HAP-1 (cell line): Measurements from ENCODE around the gene OSCAR.
A peak's percentile ranks its signal among the peaks of the same experiment; 100 is the strongest.

Source experiments
- DNase-seq, 2 experiments: peaks; one replicate each; pipeline ENCODE4 v3.0.0-alpha.2; 2016 to 2020; ENCODE audit warnings: low spot score in 2 of 2
- H3K27me3 ChIP-seq: fragments of 250-450 bp; sonication (Bioruptor Pico); 2 replicates; pipeline ENCODE4 v1.5.1; 2020; ENCODE audit warnings: low read depth, mild to moderate bottlenecking, moderate library complexity
- H3K36me3 ChIP-seq: fragments of 250-450 bp; sonication (Bioruptor Pico); replicated peaks from 2 replicates; pipeline ENCODE4 v1.5.1; 2020; ENCODE audit warnings: mild to moderate bottlenecking
- H3K4me1 ChIP-seq: fragments of 250-450 bp; sonication (Bioruptor Pico); 2 replicates; pipeline ENCODE4 v1.5.1; 2020; ENCODE audit warnings: mild to moderate bottlenecking
- H3K4me3 ChIP-seq: fragments of 250-450 bp; sonication (Bioruptor Pico); 2 replicates; pipeline ENCODE4 v1.5.1; 2020; ENCODE audit warnings: mild to moderate bottlenecking, moderate library complexity
- H3K9me3 ChIP-seq: fragments of 250-450 bp; sonication (Bioruptor Pico); 2 replicates; pipeline ENCODE4 v1.5.1; 2020; ENCODE audit warnings: mild to moderate bottlenecking, moderate library complexity
- in situ Hi-C: fragments of 300-500 bp; cut with MboI; formaldehyde crosslinking; loops from 3 replicates; pipeline ENCODE4 v1.14.3; 2020; ENCODE audit warnings: low sequenced_read_pairs, inconsistent platforms, mixed read lengths

OSCAR gene

GRCh38 chr19:54133957-54134590 lies 33.5 kb upstream of the OSCAR start:
- Histone ChIP-seq H3K4me1 (peaks cover 2% of the 10 kb centered on the region), H3K36me3 (peaks cover 17% of the 10 kb centered on the region), H3K9me3 (no peaks in the 10 kb centered on the region), H3K4me3 (no peak overlapping the region), H3K27me3 (no peaks in the 10 kb centered on the region)
- in situ Hi-C loops = no loop called here
- no peak for DNase-seq

- no peak overlapping the region for H3K4me3 ChIP-seq
- no peak for DNase-seq
- H3K4me1 ChIP-seq = peaks cover 2% of the 10 kb centered on the region
- peaks cover 12% of the 10 kb centered on the region; the same call in 1 of the 2 replicates for H3K36me3 ChIP-seq
- no peaks in the 10 kb centered on the region for H3K9me3 ChIP-seq
- H3K27me3 ChIP-seq = no peaks in the 10 kb centered on the region
- in situ Hi-C loops = no loop called here
Measured at GRCh38 chr19:54133312-54133956, 32.8 kb upstream of the OSCAR start.

GRCh38 chr19:54129617-54129996 lies 29.0 kb upstream of the OSCAR start:
- H3K9me3 ChIP-seq = no peaks in the 10 kb centered on the region
- in situ Hi-C loops = no loop called here
- no peaks in the 10 kb centered on the region for H3K27me3 ChIP-seq
- peaks cover 37% of the 10 kb centered on the region for H3K36me3 ChIP-seq
- no peaks in the 10 kb centered on the region for H3K4me1 ChIP-seq
- H3K4me3 ChIP-seq = no peak overlapping the region
- no peak for DNase-seq

GRCh38 chr19:54128796-54129616 lies 28.4 kb upstream of the OSCAR start:
- peaks cover 43% of the 10 kb centered on the region for H3K36me3 ChIP-seq
- no peak for DNase-seq
- H3K27me3 ChIP-seq = no peaks in the 10 kb centered on the region
- no peak overlapping the region for H3K4me3 ChIP-seq
- H3K9me3 ChIP-seq = no peaks in the 10 kb centered on the region
- in situ Hi-C loops = no loop called here
- no peaks in the 10 kb centered on the region for H3K4me1 ChIP-seq

GRCh38 chr19:54128441-54128725 lies 27.8 kb upstream of the OSCAR start:
- H3K4me1 ChIP-seq = no peaks in the 10 kb centered on the region
- no peak for DNase-seq
- H3K9me3 ChIP-seq = no peaks in the 10 kb centered on the region
- in situ Hi-C loops = no loop called here
- H3K27me3 ChIP-seq = no peaks in the 10 kb centered on the region
- no peak overlapping the region for H3K4me3 ChIP-seq
- H3K36me3 ChIP-seq = peaks cover 49% of the 10 kb centered on the region

- peaks cover 50% of the 10 kb centered on the region for H3K36me3 ChIP-seq
- H3K27me3 ChIP-seq = no peaks in the 10 kb centered on the region
- no peaks in the 10 kb centered on the region for H3K9me3 ChIP-seq
- in situ Hi-C loops = no loop called here
- H3K4me3 ChIP-seq = no peak overlapping the region
- H3K4me1 ChIP-seq = no peaks in the 10 kb centered on the region
- no peak for DNase-seq
Measured at GRCh38 chr19:54127688-54128440, 27.3 kb upstream of the OSCAR start.

GRCh38 chr19:54125713-54126112 lies 25.1 kb upstream of the OSCAR start:
- DNase-seq = no peak
- in situ Hi-C loops = no loop called here
- no peaks in the 10 kb centered on the region for H3K9me3 ChIP-seq
- no peaks in the 10 kb centered on the region for H3K27me3 ChIP-seq
- peaks cover 59% of the 10 kb centered on the region for H3K36me3 ChIP-seq
- no peaks in the 10 kb centered on the region for H3K4me1 ChIP-seq
- no peak overlapping the region for H3K4me3 ChIP-seq

- DNase-seq = no peak
- no peaks in the 10 kb centered on the region for H3K9me3 ChIP-seq
- peaks cover 70% of the 10 kb centered on the region for H3K36me3 ChIP-seq
- H3K4me1 ChIP-seq = no peaks in the 10 kb centered on the region
- H3K27me3 ChIP-seq = no peaks in the 10 kb centered on the region
- in situ Hi-C loops = no loop called here
- no peak overlapping the region for H3K4me3 ChIP-seq
Measured at GRCh38 chr19:54124393-54124792, 23.8 kb upstream of the OSCAR start.

- Histone ChIP-seq H3K4me3 (no peak overlapping the region), H3K4me1 (no peaks in the 10 kb centered on the region), H3K27me3 (no peaks in the 10 kb centered on the region), H3K9me3 (no peaks in the 10 kb centered on the region), H3K36me3 (peaks cover 70% of the 10 kb centered on the region)
- DNase-seq = no peak
- in situ Hi-C loops = no loop called here
Measured at GRCh38 chr19:54123682-54124081, 23.1 kb upstream of the OSCAR start.

- H3K36me3 ChIP-seq = peaks cover 60% of the 10 kb centered on the region
- in situ Hi-C loops = no loop called here
Measured at GRCh38 chr19:54121259-54121658, 20.7 kb upstream of the OSCAR start.

GRCh38 chr19:54115109-54116063 lies 14.8 kb upstream of the OSCAR start, which contains the start of the genes PRPF31 and TFPT:
Gene PRPF31, plus strand, starts transcription at chr19:54115754. Its CDS starts 2,525 bp downstream, at chr19:54118279.
Gene TFPT, minus strand, starts transcription at chr19:54115657. Its CDS starts 388 bp downstream, at chr19:54115269.
- no peaks in the 10 kb centered on the region for H3K27me3 ChIP-seq
- H3K36me3 ChIP-seq = peaks cover 18% of the 10 kb centered on the region
- peak; percentile 95 for DNase-seq
- no peaks in the 10 kb centered on the region for H3K9me3 ChIP-seq
- H3K4me3 ChIP-seq = peak within 1 kb of the TSS; percentile 59
- in situ Hi-C loops = no loop called here
- H3K4me1 ChIP-seq = peaks cover 3% of the 10 kb centered on the region

More at GRCh38 chr19:54121259-54121658, 20.7 kb upstream of the OSCAR start:
- Histone ChIP-seq H3K27me3 (no peaks in the 10 kb centered on the region), H3K4me1 (no peaks in the 10 kb centered on the region; the same call in 1 of the 2 replicates), H3K4me3 (no peak overlapping the region), H3K9me3 (no peaks in the 10 kb centered on the region)
- DNase-seq = no peak

- peaks cover 18% of the 10 kb centered on the region for H3K36me3 ChIP-seq
- in situ Hi-C loops = no loop called here
Measured at GRCh38 chr19:54114340-54115108, 13.9 kb upstream of the OSCAR start.

More at GRCh38 chr19:54114340-54115108, 13.9 kb upstream of the OSCAR start:
- Histone ChIP-seq H3K27me3 (no peaks in the 10 kb centered on the region), H3K4me1 (peaks cover 3% of the 10 kb centered on the region), H3K9me3 (no peaks in the 10 kb centered on the region), H3K4me3 (peak overlapping the region; percentile 59)
- DNase-seq = peak; percentile 24 to 70
